Smooth muscle cell of trachea (primary cell): ENCODE results near the gene DNAAF2. TPM values are rescaled to one million over a fixed set of nuclear protein-coding genes. Genes with fewer than 3 reads are reported as not detected.

Experiments used
- total RNA-seq: library from RNA; depleted of rRNA; stranded (reverse); fragments of >200 nt; gene quantifications from 2 replicates; pipeline ENCODE4 v1.2.1, GENCODE V29; 2014

Gene DNAAF2, protein sequence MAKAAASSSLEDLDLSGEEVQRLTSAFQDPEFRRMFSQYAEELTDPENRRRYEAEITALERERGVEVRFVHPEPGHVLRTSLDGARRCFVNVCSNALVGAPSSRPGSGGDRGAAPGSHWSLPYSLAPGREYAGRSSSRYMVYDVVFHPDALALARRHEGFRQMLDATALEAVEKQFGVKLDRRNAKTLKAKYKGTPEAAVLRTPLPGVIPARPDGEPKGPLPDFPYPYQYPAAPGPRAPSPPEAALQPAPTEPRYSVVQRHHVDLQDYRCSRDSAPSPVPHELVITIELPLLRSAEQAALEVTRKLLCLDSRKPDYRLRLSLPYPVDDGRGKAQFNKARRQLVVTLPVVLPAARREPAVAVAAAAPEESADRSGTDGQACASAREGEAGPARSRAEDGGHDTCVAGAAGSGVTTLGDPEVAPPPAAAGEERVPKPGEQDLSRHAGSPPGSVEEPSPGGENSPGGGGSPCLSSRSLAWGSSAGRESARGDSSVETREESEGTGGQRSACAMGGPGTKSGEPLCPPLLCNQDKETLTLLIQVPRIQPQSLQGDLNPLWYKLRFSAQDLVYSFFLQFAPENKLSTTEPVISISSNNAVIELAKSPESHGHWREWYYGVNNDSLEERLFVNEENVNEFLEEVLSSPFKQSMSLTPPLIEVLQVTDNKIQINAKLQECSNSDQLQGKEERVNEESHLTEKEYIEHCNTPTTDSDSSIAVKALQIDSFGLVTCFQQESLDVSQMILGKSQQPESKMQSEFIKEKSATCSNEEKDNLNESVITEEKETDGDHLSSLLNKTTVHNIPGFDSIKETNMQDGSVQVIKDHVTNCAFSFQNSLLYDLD
- total RNA-seq = 7.0 and 9.6 TPM in 2 replicates

DNA sequence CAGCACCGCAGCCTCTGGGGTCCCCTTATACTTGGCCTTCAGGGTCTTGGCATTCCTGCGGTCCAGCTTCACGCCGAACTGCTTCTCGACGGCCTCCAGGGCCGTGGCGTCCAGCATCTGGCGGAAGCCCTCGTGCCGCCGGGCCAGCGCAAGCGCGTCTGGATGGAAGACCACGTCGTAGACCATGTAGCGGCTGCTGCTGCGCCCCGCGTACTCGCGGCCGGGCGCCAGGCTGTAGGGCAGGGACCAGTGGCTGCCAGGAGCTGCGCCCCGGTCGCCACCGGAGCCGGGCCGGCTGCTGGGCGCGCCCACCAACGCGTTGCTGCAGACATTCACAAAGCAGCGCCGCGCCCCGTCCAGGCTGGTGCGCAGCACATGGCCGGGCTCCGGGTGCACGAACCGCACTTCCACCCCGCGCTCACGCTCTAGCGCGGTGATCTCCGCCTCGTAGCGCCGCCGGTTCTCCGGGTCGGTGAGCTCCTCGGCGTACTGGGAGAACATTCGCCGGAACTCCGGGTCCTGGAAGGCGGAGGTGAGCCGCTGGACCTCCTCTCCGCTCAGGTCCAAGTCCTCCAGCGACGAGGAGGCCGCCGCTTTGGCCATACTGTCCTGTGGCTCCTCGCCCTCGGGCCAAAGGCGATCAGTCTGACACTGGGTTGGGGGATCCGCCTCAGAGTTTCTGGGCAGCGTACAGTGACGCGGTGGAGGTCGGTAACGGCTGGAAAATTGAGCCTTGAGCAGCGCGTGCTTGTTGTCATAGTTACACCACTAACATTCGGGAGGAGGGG lies at the start of gene DNAAF2:
DNAAF2 (minus strand) TSS at position 698 of the 788 bp plus-strand sequence; CDS start at position 603, 95 bp downstream.

DNA sequence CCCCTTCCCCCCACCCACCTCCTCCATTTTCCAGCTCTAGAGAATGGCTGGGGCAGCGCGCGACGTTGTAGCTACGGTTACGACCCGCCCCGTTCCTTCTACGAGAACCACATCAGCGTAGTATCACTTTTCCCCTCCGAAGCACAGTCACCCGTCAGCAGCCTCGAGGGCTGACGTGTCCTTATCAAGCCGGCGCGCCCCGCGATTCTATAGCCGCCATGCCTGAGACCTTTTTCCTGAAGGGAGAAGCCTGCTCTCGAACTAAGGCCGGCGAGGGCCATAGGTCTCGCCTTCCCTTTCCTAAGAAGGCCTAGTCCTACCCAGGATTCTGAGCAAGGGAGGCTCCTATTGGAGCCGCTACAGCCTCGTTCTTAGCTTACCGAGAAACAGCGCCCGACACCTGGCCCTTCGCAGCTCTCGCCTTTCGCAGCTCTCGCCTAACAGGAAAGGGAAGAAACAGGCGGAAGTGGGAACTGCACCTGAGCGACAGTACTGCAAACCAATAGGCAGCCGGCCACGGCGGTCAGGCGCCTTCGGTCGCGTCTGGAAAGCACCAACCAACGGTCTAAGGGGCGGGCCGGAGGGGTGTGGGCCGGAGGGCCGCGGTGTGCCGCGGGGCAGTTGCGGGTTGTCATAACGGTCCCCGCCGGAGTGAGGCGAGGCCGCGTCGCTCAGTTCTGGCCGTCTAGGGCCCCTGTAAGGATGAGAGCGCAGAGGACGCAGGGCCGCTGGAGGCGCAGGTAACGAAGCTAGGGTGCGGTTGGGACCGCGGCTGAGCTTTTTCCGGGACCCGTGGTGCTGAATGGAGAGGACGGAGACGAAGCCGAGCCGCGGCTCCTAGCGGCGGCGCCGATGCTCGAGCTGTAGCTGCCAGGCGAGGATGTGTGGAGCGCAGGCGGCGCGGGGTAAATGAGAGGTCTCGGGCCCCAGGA lies 14.6 kb downstream of the DNAAF2 start, which contains the start of the genes MGAT2 and RPL36AL:
MGAT2 (plus strand) TSS at position 618 of the 932 bp plus-strand sequence. CDS start 470 bp downstream, outside the sequence.
RPL36AL (minus strand) TSS at position 445 of the 932 bp plus-strand sequence. CDS start 1,522 bp downstream, outside the sequence.

DNA sequence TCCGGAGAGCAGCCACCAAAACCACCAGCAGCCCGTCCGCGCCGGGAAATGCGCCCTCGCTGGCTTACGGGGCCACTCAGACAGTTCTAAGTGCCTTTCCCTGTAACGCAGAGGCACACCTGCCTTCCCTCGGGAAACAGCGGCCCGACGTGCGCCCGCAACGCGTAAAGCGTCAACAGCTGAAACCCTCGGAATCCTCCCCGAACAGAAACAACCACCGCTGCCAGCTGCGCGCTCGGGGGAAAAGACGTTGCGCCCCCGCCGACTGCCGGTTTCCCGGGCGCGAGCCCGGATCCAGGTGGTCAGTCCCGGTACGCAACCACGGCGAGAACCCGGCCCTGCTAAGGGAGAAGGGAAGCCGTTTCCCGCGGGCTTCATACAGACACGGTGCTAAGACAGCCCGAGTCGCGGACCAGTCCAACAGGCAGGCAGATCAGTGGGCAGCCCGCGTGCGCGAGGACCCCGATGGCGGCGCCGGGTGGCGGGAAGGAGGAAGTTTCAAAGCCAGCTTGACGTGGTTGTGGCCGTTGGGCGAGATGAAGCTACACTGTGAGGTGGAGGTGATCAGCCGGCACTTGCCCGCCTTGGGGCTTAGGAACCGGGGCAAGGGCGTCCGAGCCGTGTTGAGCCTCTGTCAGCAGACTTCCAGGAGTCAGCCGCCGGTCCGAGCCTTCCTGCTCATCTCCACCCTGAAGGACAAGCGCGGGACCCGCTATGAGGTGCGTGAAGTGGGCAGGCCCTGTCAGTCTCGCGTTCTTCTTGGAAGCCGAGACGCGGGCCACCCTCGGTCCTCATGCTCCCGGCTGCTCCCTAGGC lies 36.4 kb downstream of the DNAAF2 start, which contains the start of gene LRR1:
LRR1 (plus strand) TSS at position 456 of the 816 bp plus-strand sequence; CDS start at position 537, 81 bp downstream.

DNA sequence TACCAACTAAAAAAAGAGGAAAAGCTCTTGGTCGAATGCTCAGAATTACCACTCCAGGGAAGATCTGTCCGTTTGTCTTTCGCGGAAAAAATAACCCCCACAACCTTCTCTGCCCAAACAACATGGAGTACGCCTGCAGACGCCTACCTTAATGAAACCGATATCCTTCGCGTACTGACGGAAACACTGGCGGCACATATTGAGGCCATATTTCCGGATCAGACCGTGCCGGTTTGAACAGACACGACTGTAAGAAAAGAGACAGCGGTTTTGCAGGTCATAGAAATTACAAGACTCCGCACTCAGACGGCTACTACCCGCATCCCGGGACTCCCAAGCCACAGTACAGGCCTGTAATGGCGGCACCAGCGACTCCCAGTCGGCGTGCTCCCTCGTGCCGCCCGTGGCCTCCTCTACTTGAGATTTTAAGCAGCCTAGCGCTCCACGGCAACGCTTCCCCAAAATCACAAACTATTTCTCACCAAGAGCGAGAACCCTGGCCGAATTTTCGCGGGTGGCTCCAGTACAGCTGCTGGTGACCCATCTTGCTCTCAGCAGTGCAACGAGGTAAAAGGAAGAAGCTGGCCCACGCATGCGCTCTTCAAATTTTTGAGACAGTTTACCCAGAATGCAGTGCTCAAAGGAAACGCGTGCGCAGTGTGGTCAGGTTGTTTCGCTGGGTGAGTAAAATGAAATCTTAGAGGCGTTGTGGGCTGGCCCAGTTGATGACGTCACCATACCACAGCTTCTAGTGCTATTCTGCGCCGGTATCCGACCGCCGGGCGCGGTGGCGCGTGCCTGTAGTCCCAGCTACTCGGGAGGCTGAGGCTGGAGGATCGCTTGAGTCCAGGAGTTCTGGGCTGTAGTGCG lies 49.0 kb downstream of the DNAAF2 start, which contains the start of gene RPS29:
RPS29 (minus strand) TSS at position 578 of the 870 bp plus-strand sequence; CDS start at position 544, 34 bp downstream.

Other genes with a start within 250 kb of the DNAAF2 start
- gene RPS29, start 48.9 kb downstream of the DNAAF2 start, total RNA-seq = 1,098 and 2,096 TPM in 2 replicates
- 6.3 and 27.9 TPM in 2 replicates for gene LRR1, start 36.3 kb downstream of the DNAAF2 start, total RNA-seq
- gene RPL36AL, start 14.6 kb downstream of the DNAAF2 start, total RNA-seq = 242 and 263 TPM in 2 replicates
- gene MGAT2, start 14.4 kb downstream of the DNAAF2 start, total RNA-seq = 97.6 and 99.1 TPM in 2 replicates
- gene POLE2, start 53.0 kb upstream of the DNAAF2 start, total RNA-seq = 2.3 and 21.2 TPM in 2 replicates
- gene KLHDC1, start 57.9 kb upstream of the DNAAF2 start, total RNA-seq = 4.8 TPM in 2 replicates
- gene KLHDC2, start 132.9 kb upstream of the DNAAF2 start, total RNA-seq = 101 and 103 TPM in 2 replicates
- 48.0 and 65.3 TPM in 2 replicates for gene NEMF, start 217.5 kb upstream of the DNAAF2 start, total RNA-seq